HEK293 (cell line): ENCODE results near the gene NUP62.

Experiments
- EGR2 ChIP-seq: fragments of 450-650 bp; formaldehyde crosslinking; IDR thresholded peaks from 2 replicates; pipeline ENCODE4 v1.5.1; 2016; ENCODE audit warnings: low read depth, missing biosample characterization, missing genetic modification characterization
- HOXA7 ChIP-seq: sonication (generic); formaldehyde crosslinking; IDR thresholded peaks from 2 replicates; pipeline ENCODE4 v1.8.1; 2022; ENCODE audit warnings: missing genetic modification reagents, borderline replicate concordance
- MEIS1 ChIP-seq: sonication (generic); formaldehyde crosslinking; IDR thresholded peaks from 2 replicates; pipeline ENCODE4 v1.8.1; 2022; ENCODE audit warnings: missing genetic modification reagents, mild to moderate bottlenecking, borderline replicate concordance
- SP2 ChIP-seq: fragments of 450-650 bp; formaldehyde crosslinking; IDR thresholded peaks from 2 replicates; pipeline ENCODE4 v1.5.1; 2016; ENCODE audit warnings: missing biosample characterization, missing genetic modification characterization
- SP7 ChIP-seq: fragments of 450-650 bp; formaldehyde crosslinking; IDR thresholded peaks from 2 replicates; pipeline ENCODE4 v1.5.1; 2016; ENCODE audit warnings: missing biosample characterization, missing genetic modification characterization
- ZEB2 ChIP-seq: fragments of 450-650 bp; formaldehyde crosslinking; IDR thresholded peaks from 2 replicates; pipeline ENCODE4 v1.5.1; 2016; ENCODE audit warnings: missing biosample characterization, missing genetic modification characterization
- ZFP41 ChIP-seq: fragments of 450-650 bp; formaldehyde crosslinking; IDR thresholded peaks from 2 replicates; pipeline ENCODE4 v1.5.1; 2016; ENCODE audit warnings: missing biosample characterization, missing genetic modification characterization, borderline replicate concordance
- ZNF114 ChIP-seq: fragments of 450-650 bp; formaldehyde crosslinking; IDR thresholded peaks from 2 replicates; pipeline ENCODE4 v1.5.0; 2017; ENCODE audit warnings: missing biosample characterization, missing genetic modification characterization
- ZNF138 ChIP-seq: fragments of 450-650 bp; formaldehyde crosslinking; IDR thresholded peaks from 2 replicates; pipeline ENCODE4 v1.5.1; 2016; ENCODE audit warnings: missing biosample characterization, missing genetic modification characterization, borderline replicate concordance
- ZNF169 ChIP-seq: fragments of 450-650 bp; formaldehyde crosslinking; IDR thresholded peaks from 2 replicates; pipeline ENCODE4 v1.5.1; 2016; ENCODE audit warnings: missing biosample characterization, missing genetic modification characterization
- ZNF248 ChIP-seq: fragments of 450-650 bp; formaldehyde crosslinking; IDR thresholded peaks from 2 replicates; pipeline ENCODE4 v1.5.1; 2017; ENCODE audit warnings: missing biosample characterization, missing genetic modification characterization
- ZNF292 ChIP-seq: fragments of 450-650 bp; formaldehyde crosslinking; IDR thresholded peaks from 2 replicates; pipeline ENCODE4 v1.5.1; 2016; ENCODE audit warnings: low read depth, missing biosample characterization, missing genetic modification characterization, borderline replicate concordance
- ZNF362 ChIP-seq: fragments of 450-650 bp; formaldehyde crosslinking; IDR thresholded peaks from 2 replicates; pipeline ENCODE4 v1.5.1; 2016; ENCODE audit warnings: missing biosample characterization, missing genetic modification characterization
- ZNF423 ChIP-seq: fragments of 450-650 bp; formaldehyde crosslinking; IDR thresholded peaks from 2 replicates; pipeline ENCODE4 v1.5.1; 2016; ENCODE audit warnings: missing biosample characterization, missing genetic modification characterization
- ZNF473 ChIP-seq: fragments of 450-650 bp; formaldehyde crosslinking; IDR thresholded peaks from 2 replicates; pipeline ENCODE4 v1.5.1; 2017; ENCODE audit warnings: missing biosample characterization, missing genetic modification characterization
- ZNF518A ChIP-seq: fragments of 450-650 bp; formaldehyde crosslinking; conservative IDR thresholded peaks from 2 replicates; pipeline ENCODE4 v1.5.1; 2016; ENCODE audit warnings: low read depth, missing biosample characterization, missing genetic modification characterization
- ZNF561 ChIP-seq: fragments of 450-650 bp; IDR thresholded peaks from 2 replicates; pipeline ENCODE4 v1.5.1; 2018; ENCODE audit warnings: missing biosample characterization, missing genetic modification characterization, borderline replicate concordance
- ZNF610 ChIP-seq: fragments of 450-650 bp; formaldehyde crosslinking; IDR thresholded peaks from 2 replicates; pipeline ENCODE4 v1.5.1; 2016; ENCODE audit warnings: missing biosample characterization, missing genetic modification characterization, borderline replicate concordance
- ZNF701 ChIP-seq: fragments of 450-650 bp; formaldehyde crosslinking; IDR thresholded peaks from 2 replicates; pipeline ENCODE4 v1.5.1; 2016; ENCODE audit warnings: missing biosample characterization, missing genetic modification characterization
- ZNF704 ChIP-seq: fragments of 450-650 bp; formaldehyde crosslinking; IDR thresholded peaks from 2 replicates; pipeline ENCODE4 v1.5.1; 2016; ENCODE audit warnings: missing biosample characterization, missing genetic modification characterization
- ZNF791 ChIP-seq: fragments of 450-650 bp; formaldehyde crosslinking; IDR thresholded peaks from 2 replicates; pipeline ENCODE4 v1.5.1; 2016; ENCODE audit warnings: missing biosample characterization, missing genetic modification characterization
- ZSCAN16 ChIP-seq: fragments of 450-650 bp; formaldehyde crosslinking; IDR thresholded peaks from 2 replicates; pipeline ENCODE4 v1.5.1; 2016; ENCODE audit warnings: missing biosample characterization, missing genetic modification characterization
- ZSCAN30 ChIP-seq: fragments of 450-650 bp; IDR thresholded peaks from 2 replicates; pipeline ENCODE4 v1.5.1; 2018; ENCODE audit warnings: missing biosample characterization, mild to moderate bottlenecking, missing genetic modification characterization, moderate library complexity
- TF ChIP-seq, protein P1 (sequence below): fragments of 450-650 bp; formaldehyde crosslinking; IDR thresholded peaks from 2 replicates; pipeline ENCODE4 v1.5.1; 2016; ENCODE audit warnings: missing biosample characterization, missing genetic modification characterization
- TF ChIP-seq, protein P2 (sequence below): fragments of 450-650 bp; formaldehyde crosslinking; IDR thresholded peaks from 2 replicates; pipeline ENCODE4 v1.5.1; 2017; ENCODE audit warnings: missing biosample characterization, missing genetic modification characterization
- TF ChIP-seq, protein P3 (sequence below): fragments of 450-650 bp; formaldehyde crosslinking; IDR thresholded peaks from 2 replicates; pipeline ENCODE4 v1.5.1; 2016; ENCODE audit warnings: missing biosample characterization, missing genetic modification characterization

Gene NUP62

DNA sequence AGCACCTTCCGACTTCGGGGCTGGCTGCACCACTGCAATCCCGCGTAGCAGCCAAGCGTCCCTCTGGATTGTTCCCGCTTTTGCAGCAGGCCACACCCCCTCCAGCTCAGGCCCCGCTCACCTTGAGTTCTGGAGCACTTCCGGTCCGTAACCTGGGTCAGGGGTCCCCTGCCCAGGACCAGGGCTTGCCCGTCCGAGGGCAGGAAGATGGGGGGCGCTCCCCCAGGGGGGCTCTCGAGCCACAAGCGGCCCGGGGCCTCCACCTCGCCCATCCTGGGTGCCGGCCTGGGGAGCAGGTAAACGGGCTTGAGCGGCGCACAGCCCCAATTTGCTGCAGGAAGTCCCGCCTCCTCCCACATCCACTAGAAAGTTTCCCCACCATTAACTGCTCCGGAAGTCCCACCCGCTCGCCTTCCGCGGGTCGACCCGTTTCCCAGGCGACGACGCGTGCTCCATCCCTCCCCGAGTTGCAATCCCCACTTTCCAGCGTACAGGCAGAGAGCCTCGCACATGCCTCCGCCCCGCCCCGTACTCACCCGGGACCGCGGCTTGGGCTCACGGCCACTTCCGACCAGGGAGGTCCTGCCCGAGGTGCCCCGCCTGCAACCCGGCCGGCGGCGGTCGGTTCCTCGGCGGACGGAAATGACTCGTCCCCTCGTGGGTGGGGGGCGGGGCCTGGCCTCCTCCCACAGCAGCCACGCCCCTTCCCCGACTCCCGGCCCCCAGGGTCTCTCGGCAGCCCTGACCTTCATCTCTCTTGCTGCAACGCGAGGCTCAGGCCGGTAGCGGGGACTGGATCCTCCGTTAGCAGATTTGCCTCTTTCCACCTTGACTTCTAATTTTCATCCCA, 62.1 kb downstream of the NUP62 start, which contains the start of gene PNKP (continued):
- peak; percentile 78 for TF ChIP-seq ZNF704 (tag by site-specific recombination)
- no peak for TF ChIP-seq ZNF292 (tag by site-specific recombination)
- no peak for TF ChIP-seq HOXA7 (CRISPR knock-in tag)
- TF ChIP-seq ZNF138 = no peak
- no peak for TF ChIP-seq ZSCAN16 (tag by site-specific recombination)
- TF ChIP-seq MEIS1 (CRISPR knock-in tag) = no peak
- TF ChIP-seq, protein P1, sequence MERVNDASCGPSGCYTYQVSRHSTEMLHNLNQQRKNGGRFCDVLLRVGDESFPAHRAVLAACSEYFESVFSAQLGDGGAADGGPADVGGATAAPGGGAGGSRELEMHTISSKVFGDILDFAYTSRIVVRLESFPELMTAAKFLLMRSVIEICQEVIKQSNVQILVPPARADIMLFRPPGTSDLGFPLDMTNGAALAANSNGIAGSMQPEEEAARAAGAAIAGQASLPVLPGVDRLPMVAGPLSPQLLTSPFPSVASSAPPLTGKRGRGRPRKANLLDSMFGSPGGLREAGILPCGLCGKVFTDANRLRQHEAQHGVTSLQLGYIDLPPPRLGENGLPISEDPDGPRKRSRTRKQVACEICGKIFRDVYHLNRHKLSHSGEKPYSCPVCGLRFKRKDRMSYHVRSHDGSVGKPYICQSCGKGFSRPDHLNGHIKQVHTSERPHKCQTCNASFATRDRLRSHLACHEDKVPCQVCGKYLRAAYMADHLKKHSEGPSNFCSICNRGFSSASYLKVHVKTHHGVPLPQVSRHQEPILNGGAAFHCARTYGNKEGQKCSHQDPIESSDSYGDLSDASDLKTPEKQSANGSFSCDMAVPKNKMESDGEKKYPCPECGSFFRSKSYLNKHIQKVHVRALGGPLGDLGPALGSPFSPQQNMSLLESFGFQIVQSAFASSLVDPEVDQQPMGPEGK (tag by site-specific recombination) = peak; percentile 95
- TF ChIP-seq ZNF561 = no peak
- no peak for TF ChIP-seq ZNF362 (tag by site-specific recombination)
- TF ChIP-seq ZNF114 (tag by site-specific recombination) = no peak
- TF ChIP-seq ZNF701 (tag by site-specific recombination) = no peak
- peak; percentile 87 for TF ChIP-seq ZEB2 (tag by site-specific recombination)
- peak; percentile 95 for TF ChIP-seq SP2 (tag by site-specific recombination)
- peak; percentile 88 for TF ChIP-seq SP7 (tag by site-specific recombination)
- TF ChIP-seq ZNF610 (tag by site-specific recombination) = peak; percentile 60
- no peak for TF ChIP-seq ZSCAN30
- TF ChIP-seq ZFP41 (tag by site-specific recombination) = no peak
- no peak for TF ChIP-seq ZNF473 (tag by site-specific recombination)
- TF ChIP-seq ZNF423 (tag by site-specific recombination) = no peak
- TF ChIP-seq ZNF248 = no peak
- TF ChIP-seq EGR2 (tag by site-specific recombination) = peak; percentile 88
- no peak for TF ChIP-seq ZNF791 (tag by site-specific recombination)
- TF ChIP-seq, protein P2, sequence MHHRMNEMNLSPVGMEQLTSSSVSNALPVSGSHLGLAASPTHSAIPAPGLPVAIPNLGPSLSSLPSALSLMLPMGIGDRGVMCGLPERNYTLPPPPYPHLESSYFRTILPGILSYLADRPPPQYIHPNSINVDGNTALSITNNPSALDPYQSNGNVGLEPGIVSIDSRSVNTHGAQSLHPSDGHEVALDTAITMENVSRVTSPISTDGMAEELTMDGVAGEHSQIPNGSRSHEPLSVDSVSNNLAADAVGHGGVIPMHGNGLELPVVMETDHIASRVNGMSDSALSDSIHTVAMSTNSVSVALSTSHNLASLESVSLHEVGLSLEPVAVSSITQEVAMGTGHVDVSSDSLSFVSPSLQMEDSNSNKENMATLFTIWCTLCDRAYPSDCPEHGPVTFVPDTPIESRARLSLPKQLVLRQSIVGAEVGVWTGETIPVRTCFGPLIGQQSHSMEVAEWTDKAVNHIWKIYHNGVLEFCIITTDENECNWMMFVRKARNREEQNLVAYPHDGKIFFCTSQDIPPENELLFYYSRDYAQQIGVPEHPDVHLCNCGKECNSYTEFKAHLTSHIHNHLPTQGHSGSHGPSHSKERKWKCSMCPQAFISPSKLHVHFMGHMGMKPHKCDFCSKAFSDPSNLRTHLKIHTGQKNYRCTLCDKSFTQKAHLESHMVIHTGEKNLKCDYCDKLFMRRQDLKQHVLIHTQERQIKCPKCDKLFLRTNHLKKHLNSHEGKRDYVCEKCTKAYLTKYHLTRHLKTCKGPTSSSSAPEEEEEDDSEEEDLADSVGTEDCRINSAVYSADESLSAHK (tag by site-specific recombination) = no peak
- TF ChIP-seq, protein P3, sequence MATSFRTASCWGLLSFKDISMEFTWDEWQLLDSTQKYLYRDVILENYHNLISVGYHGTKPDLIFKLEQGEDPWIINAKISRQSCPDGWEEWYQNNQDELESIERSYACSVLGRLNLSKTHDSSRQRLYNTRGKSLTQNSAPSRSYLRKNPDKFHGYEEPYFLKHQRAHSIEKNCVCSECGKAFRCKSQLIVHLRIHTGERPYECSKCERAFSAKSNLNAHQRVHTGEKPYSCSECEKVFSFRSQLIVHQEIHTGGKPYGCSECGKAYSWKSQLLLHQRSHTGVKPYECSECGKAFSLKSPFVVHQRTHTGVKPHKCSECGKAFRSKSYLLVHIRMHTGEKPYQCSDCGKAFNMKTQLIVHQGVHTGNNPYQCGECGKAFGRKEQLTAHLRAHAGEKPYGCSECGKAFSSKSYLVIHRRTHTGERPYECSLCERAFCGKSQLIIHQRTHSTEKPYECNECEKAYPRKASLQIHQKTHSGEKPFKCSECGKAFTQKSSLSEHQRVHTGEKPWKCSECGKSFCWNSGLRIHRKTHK (tag by site-specific recombination) = no peak
- 0 out of 2 replicates have a peak, but pooled peaks have one; percentile 6 for TF ChIP-seq ZNF169 (tag by site-specific recombination)
- TF ChIP-seq ZNF518A = peak; percentile 75
